MM.1S (cell line): Measurements from ENCODE around the gene CACNB2.

Experiments used
- DNase-seq: peaks from one replicate; pipeline ENCODE4 v3.0.0-alpha.2; 2015
- H2AFZ ChIP-seq: fragments of 300-600 bp; sonication (generic); 2 replicates; pipeline ENCODE4 v1.6.0; 2016; ENCODE audit warnings: antibody characterized with exemption, low read length
- H3F3A ChIP-seq: fragments of 300-600 bp; sonication (generic); 2 replicates; pipeline ENCODE4 v1.6.1; 2016; ENCODE audit warnings: mild to moderate bottlenecking, antibody characterized with exemption, low read length, moderate library complexity, mixed read lengths; ENCODE audit not compliant: insufficient read depth
- H3K27ac ChIP-seq: fragments of 300-600 bp; sonication (generic); 2 replicates; pipeline ENCODE4 v1.5.1; 2016; ENCODE audit warnings: mild to moderate bottlenecking, low read length
- H3K27me3 ChIP-seq: fragments of 300-600 bp; sonication (generic); replicated peaks from 2 replicates; pipeline ENCODE4 v1.6.0; 2016; ENCODE audit warnings: low read length; ENCODE audit not compliant: insufficient read depth
- H3K36me3 ChIP-seq: fragments of 300-600 bp; sonication (generic); replicated peaks from 2 replicates; pipeline ENCODE4 v1.6.1; 2016; ENCODE audit warnings: mild to moderate bottlenecking, low read length, mixed read lengths; ENCODE audit not compliant: insufficient read depth
- H3K4me1 ChIP-seq: fragments of 300-600 bp; sonication (generic); 2 replicates; pipeline ENCODE4 v1.6.1; 2016; ENCODE audit warnings: low read length, mixed read lengths
- H3K4me2 ChIP-seq: fragments of 300-600 bp; sonication (generic); 2 replicates; pipeline ENCODE4 v1.6.0; 2016; ENCODE audit warnings: low read depth, low read length
- H3K4me3 ChIP-seq: fragments of 300-600 bp; sonication (generic); 2 replicates; pipeline ENCODE4 v1.5.1; 2016; ENCODE audit warnings: low read length, mixed read lengths
- H3K79me2 ChIP-seq: fragments of 300-600 bp; sonication (generic); 2 replicates; pipeline ENCODE4 v1.6.1; 2016; ENCODE audit warnings: mixed run types, low read length, mixed read lengths
- H3K9ac ChIP-seq: fragments of 300-600 bp; sonication (generic); 2 replicates; pipeline ENCODE4 v1.6.1; 2016; ENCODE audit warnings: low read length, mixed read lengths
- H3K9me2 ChIP-seq: fragments of 300-600 bp; sonication (generic); replicated peaks from 2 replicates; pipeline ENCODE4 v1.6.1; 2016; ENCODE audit warnings: mild to moderate bottlenecking, low read length, mixed read lengths; ENCODE audit not compliant: insufficient read depth
- H3K9me3 ChIP-seq: fragments of 300-600 bp; sonication (generic); replicated peaks from 2 replicates; pipeline ENCODE4 v1.6.1; 2016; ENCODE audit warnings: mild to moderate bottlenecking, low read length, mixed read lengths; ENCODE audit not compliant: insufficient read depth
- H4K20me1 ChIP-seq: fragments of 300-600 bp; sonication (generic); 2 replicates; pipeline ENCODE4 v1.6.1; 2016; ENCODE audit warnings: mild to moderate bottlenecking, low read length, moderate library complexity, mixed read lengths; ENCODE audit not compliant: insufficient read depth
- EZH2 ChIP-seq: fragments of 300-600 bp; sonication (generic); optimal IDR thresholded peaks from 2 replicates; pipeline ENCODE3; 2017; ENCODE audit warnings: low read depth, mild to moderate bottlenecking, antibody characterized with exemption, low read length, mixed read lengths
- EZH2phosphoT487 ChIP-seq: fragments of 300-600 bp; sonication (generic); IDR thresholded peaks from 2 replicates; pipeline ENCODE4 v1.6.1; 2018; ENCODE audit warnings: antibody characterized with exemption, low read length
- TF ChIP-seq, protein P1 (sequence below): fragments of 300-600 bp; sonication (generic); IDR thresholded peaks from 2 replicates; pipeline ENCODE4 v1.5.1; 2016; ENCODE audit warnings: antibody characterized with exemption, low read length, mixed read lengths

CACNB2 gene

DNA sequence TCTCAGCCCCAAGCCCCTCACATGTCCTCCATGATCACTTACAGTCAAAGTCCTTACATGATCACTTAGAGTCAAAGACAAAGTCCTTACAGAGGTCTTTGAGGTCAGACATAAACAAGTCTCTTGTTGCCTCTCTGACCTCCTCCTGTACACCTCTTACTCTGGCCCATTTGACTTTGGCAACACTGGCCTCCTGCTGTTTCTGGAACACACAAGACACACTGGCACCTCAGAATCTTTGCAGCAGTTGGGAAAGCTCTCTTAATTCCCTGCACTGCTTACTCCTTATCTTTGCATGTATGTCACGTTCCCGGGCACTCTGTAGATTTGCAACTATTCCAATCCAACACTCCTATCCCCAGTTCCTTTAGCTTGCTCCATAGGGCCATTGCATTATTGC is 408.9 kb downstream of the CACNB2 start:
- Histone ChIP-seq H3K9me2 (no peaks in the 10 kb centered on the region), H3K27ac (no peak overlapping the region), H3F3A (no peaks in the 10 kb centered on the region), H3K9ac (no peak overlapping the region), H2AFZ (no peak overlapping the region), H3K36me3 (no peaks in the 10 kb centered on the region), H3K79me2 (no peaks in the 10 kb centered on the region), H4K20me1 (no peaks in the 10 kb centered on the region), H3K9me3 (no peaks in the 10 kb centered on the region), H3K4me3 (no peak overlapping the region), H3K4me2 (no peak overlapping the region), H3K4me1 (no peaks in the 10 kb centered on the region), H3K27me3 (no peaks in the 10 kb centered on the region)
- TF ChIP-seq, protein P1, sequence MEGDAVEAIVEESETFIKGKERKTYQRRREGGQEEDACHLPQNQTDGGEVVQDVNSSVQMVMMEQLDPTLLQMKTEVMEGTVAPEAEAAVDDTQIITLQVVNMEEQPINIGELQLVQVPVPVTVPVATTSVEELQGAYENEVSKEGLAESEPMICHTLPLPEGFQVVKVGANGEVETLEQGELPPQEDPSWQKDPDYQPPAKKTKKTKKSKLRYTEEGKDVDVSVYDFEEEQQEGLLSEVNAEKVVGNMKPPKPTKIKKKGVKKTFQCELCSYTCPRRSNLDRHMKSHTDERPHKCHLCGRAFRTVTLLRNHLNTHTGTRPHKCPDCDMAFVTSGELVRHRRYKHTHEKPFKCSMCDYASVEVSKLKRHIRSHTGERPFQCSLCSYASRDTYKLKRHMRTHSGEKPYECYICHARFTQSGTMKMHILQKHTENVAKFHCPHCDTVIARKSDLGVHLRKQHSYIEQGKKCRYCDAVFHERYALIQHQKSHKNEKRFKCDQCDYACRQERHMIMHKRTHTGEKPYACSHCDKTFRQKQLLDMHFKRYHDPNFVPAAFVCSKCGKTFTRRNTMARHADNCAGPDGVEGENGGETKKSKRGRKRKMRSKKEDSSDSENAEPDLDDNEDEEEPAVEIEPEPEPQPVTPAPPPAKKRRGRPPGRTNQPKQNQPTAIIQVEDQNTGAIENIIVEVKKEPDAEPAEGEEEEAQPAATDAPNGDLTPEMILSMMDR: no peak
- TF ChIP-seq EZH2: no peak
- no peak for TF ChIP-seq EZH2phosphoT487
- no peak for DNase-seq

- Histone ChIP-seq H3K79me2 (no peaks in the 10 kb centered on the region), H3K9ac (no peak overlapping the region), H3K27ac (no peak overlapping the region), H4K20me1 (no peaks in the 10 kb centered on the region), H3K27me3 (no peaks in the 10 kb centered on the region), H2AFZ (no peak overlapping the region), H3K4me1 (no peaks in the 10 kb centered on the region), H3F3A (no peaks in the 10 kb centered on the region), H3K9me2 (no peaks in the 10 kb centered on the region), H3K9me3 (no peaks in the 10 kb centered on the region), H3K36me3 (no peaks in the 10 kb centered on the region), H3K4me3 (no peak overlapping the region), H3K4me2 (no peak overlapping the region)
- DNase-seq: no peak
- TF ChIP-seq, protein P1: no peak
- TF ChIP-seq EZH2 (no peak), EZH2phosphoT487 (no peak)
Observed at GRCh38 chr10:18551473-18551872, 411.2 kb downstream of the CACNB2 start.

DNA sequence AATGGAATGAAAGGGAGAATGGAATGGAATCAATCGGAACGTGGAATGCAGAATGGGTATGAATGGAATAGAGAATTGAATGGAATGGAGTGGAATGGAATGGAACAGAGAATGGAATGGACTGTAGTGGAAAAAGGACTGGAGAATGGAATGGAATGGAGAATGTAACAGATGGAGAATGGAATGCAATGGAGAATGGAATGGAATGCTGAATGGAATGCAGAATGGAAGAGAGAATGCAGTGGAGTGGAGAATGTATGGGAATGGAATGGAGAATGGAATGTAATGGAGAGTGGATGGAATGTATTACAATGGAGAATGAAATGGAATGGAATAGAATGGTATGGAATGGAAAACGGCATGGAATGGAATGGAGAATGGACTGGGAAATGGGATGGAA is 414.3 kb downstream of the CACNB2 start:
- Histone ChIP-seq H3K4me2 (no peak overlapping the region), H3K36me3 (no peaks in the 10 kb centered on the region), H3K27ac (no peak overlapping the region)

More for the DNA sequence above, 414.3 kb downstream of the CACNB2 start:
- H3K27me3 ChIP-seq: no peaks in the 10 kb centered on the region
- no peaks in the 10 kb centered on the region for H3K4me1 ChIP-seq
- no peak overlapping the region for H3K9ac ChIP-seq
- no peak for DNase-seq
- no peaks in the 10 kb centered on the region for H3K79me2 ChIP-seq
- no peaks in the 10 kb centered on the region for H4K20me1 ChIP-seq
- H3F3A ChIP-seq: no peaks in the 10 kb centered on the region
- no peak for TF ChIP-seq EZH2phosphoT487
- TF ChIP-seq, protein P1: no peak
- H3K9me2 ChIP-seq: no peaks in the 10 kb centered on the region
- H3K9me3 ChIP-seq: no peaks in the 10 kb centered on the region
- no peak overlapping the region for H2AFZ ChIP-seq
- H3K4me3 ChIP-seq: no peak overlapping the region
